A673 (cell line): ENCODE results near the gene GPSM1.

Experiments
- CTCF ChIP-seq: fragments of 300-800, 200-600 bp; sonication (generic); conservative IDR thresholded peaks from 2 replicates; pipeline ENCODE4 v1.5.1; 2017; ENCODE audit warnings: low read depth, mild to moderate bottlenecking, antibody characterized with exemption, low read length, moderate library complexity, mixed read lengths
- EZH2 ChIP-seq: fragments of 200-600 bp; sonication (generic); IDR thresholded peaks from 2 replicates; pipeline ENCODE4 v1.6.1; 2017; ENCODE audit warnings: borderline replicate concordance, low read depth, mild to moderate bottlenecking, mixed read lengths, antibody characterized with exemption, low read length; ENCODE audit not compliant: poor library complexity, severe bottlenecking

DNA sequence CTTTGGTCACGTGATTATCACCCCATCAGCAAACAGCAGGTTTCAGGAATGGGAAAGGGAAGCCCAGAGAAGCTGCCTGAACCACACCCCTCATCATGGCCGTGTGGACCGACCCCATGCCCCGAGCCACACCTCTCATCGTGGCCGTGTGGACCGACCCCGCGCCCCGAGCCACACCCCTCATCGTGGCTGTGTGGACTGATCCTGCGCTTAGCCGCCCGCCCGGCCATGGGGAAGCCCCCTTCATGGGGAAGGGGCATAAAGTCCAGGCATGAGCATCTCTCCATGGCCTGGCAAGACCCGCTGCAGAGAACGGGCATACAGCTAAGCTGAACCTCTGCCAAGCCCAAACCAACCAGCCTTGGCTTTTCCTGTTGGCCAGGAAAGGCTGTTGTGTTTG, 66.2 kb downstream of the GPSM1 start:
- TF ChIP-seq CTCF (no peak), EZH2 (no peak)
